ENCODE measurements around the gene CAMKV. TPM values are rescaled to one million over a fixed set of nuclear protein-coding genes. Genes with fewer than 3 reads are reported as not detected.

Gene CAMKV
- total RNA-seq, 2 experiments from 2014 or later = 0.28 TPM; not detected in 1

DNA sequence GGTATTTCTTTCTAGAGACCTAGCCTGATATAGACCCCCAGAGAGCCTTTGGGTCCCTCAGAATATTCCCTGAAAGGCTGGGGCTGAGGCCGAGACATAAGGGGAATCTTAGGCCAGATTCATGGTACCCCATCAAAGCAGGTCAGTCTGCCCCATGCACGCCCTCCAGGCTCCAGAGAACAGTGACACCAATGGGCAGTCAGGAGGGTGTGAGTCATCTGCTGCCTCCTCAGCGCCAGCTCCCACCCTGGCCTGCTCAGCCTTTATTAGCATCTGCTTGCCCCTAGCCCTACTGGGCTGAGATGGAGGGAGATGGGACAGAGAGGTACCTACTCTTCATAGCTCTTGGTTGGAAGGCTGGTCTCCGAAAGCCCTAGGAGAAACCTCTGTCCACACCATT is 14.3 kb upstream of the CAMKV start:
- Histone ChIP-seq H3K36me3 (ENCODE audit: insufficient read depth, low read length) (no peaks in the 10 kb centered on the region), H3K27ac (ENCODE audit: low read depth in 1 of 2, low read length in 2 of 2) (no peak overlapping the region), H3K27me3 (ENCODE audit: control insufficient read depth in 1 of 2, insufficient read depth in 2 of 2, low read length in 2 of 2) (no peaks in the 10 kb centered on the region), H3K9me3 (ENCODE audit: control insufficient read depth in 1 of 2, insufficient read depth in 1 of 2, low read length in 2 of 2) (no peaks in the 10 kb centered on the region), H3K4me3 (ENCODE audit: low read length) (no peak overlapping the region), H3K4me1 (ENCODE audit: insufficient read depth, low read length) (no peaks in the 10 kb centered on the region)
- Mint-ChIP-seq H3K27me3 (no peaks in the 10 kb centered on the region), H3K4me3 (no peak overlapping the region), H3K27ac (no peak overlapping the region), H3K9me3 (no peaks in the 10 kb centered on the region), H3K4me1 (ENCODE audit: low read depth) (no peaks in the 10 kb centered on the region), H3K36me3 (ENCODE audit: low read depth) (no peaks in the 10 kb centered on the region)
- DNase-seq (no peak), ATAC-seq (ENCODE audit: poor library complexity) (no peak)
- CTCF ChIA-PET = no interaction called here
- POLR2A ChIA-PET = no interaction called here
- intact Hi-C loops (cut with DNase I, micrococcal nuclease) = no loop called here
- TF ChIP-seq, protein P1, sequence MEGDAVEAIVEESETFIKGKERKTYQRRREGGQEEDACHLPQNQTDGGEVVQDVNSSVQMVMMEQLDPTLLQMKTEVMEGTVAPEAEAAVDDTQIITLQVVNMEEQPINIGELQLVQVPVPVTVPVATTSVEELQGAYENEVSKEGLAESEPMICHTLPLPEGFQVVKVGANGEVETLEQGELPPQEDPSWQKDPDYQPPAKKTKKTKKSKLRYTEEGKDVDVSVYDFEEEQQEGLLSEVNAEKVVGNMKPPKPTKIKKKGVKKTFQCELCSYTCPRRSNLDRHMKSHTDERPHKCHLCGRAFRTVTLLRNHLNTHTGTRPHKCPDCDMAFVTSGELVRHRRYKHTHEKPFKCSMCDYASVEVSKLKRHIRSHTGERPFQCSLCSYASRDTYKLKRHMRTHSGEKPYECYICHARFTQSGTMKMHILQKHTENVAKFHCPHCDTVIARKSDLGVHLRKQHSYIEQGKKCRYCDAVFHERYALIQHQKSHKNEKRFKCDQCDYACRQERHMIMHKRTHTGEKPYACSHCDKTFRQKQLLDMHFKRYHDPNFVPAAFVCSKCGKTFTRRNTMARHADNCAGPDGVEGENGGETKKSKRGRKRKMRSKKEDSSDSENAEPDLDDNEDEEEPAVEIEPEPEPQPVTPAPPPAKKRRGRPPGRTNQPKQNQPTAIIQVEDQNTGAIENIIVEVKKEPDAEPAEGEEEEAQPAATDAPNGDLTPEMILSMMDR (IDR thresholded peaks at IDR 0.05) = no peak

DNA sequence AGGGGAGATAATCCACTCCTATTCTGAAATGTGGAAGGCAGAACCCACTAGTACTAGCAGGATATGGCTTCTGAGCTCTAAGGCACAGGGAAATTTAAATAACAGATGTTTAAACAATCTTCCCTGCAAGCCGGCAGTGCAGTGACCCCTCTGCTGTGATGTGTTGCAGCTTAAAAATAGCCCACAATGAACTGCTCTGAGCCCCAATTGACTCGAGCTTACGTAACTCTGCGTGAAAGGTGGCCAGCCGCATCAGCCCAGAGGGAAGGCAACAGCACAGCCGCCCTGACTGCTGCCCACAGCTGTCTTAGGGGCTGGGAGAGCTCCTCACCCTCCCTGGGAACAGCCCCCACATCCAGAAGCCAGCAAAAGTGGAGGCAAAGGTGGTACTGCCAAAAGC is 12.5 kb upstream of the CAMKV start:
- DNase-seq = no peak
- H3K36me3 Mint-ChIP-seq (ENCODE audit: low read depth) = no peaks in the 10 kb centered on the region
- TF ChIP-seq, protein P1 (IDR thresholded peaks at IDR 0.05) = no peak
- H3K9me3 ChIP-seq (ENCODE audit: control insufficient read depth in 1 of 2, insufficient read depth in 1 of 2, low read length in 2 of 2) = no peaks in the 10 kb centered on the region
- no peaks in the 10 kb centered on the region for H3K4me1 Mint-ChIP-seq (ENCODE audit: low read depth)
- POLR2A ChIA-PET = no interaction called here
- H3K27ac ChIP-seq (ENCODE audit: low read depth in 1 of 2, low read length in 2 of 2) = no peak overlapping the region
- no peaks in the 10 kb centered on the region for H3K9me3 Mint-ChIP-seq
- H3K4me3 ChIP-seq (ENCODE audit: low read length) = no peak overlapping the region
- H3K4me3 Mint-ChIP-seq = no peak overlapping the region
- CTCF ChIA-PET = no interaction called here
- H3K27me3 Mint-ChIP-seq = no peaks in the 10 kb centered on the region
- no peak for ATAC-seq (ENCODE audit: poor library complexity)
- no peaks in the 10 kb centered on the region for H3K27me3 ChIP-seq (ENCODE audit: control insufficient read depth in 1 of 2, insufficient read depth in 2 of 2, low read length in 2 of 2)
- intact Hi-C loops (cut with DNase I, micrococcal nuclease) = no loop called here
- no peak overlapping the region for H3K27ac Mint-ChIP-seq
- H3K36me3 ChIP-seq (ENCODE audit: insufficient read depth, low read length) = no peaks in the 10 kb centered on the region
- H3K4me1 ChIP-seq (ENCODE audit: insufficient read depth, low read length) = no peaks in the 10 kb centered on the region

DNA sequence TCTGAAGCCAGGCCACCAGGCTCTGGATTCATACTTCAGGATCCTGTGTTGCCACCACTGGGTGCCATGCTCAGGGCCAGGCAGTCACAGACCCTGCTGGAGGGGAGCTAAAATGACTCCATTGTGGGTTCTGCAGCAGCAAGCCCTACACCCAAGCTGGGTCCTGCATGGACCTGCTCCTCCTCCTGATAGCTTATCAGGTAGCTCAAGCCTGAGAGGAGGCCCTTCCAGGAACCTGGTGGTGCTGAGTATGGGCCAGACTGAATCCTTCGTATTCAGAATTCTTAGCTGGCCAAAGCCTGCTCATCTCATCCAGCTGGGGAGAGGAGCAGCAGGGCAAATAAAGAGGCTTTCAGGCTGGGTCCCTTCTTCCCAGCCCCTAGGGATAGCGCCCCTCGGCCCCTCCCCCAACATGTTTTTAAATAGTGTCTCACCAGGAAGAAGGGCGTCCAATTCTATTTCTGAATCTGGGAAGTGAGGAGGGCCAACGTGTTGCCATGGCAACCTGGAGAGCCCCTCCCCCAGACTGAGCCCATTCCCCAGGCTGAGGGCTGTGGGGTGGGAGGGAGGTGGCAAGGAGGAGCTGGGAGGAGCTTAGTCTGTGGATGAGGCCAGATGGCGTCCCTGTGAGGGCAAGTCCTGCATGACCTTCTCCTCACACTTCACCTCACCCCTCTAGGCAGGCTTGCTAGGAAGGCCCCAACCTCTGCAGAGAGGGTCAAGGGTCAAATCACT is 11.0 kb upstream of the CAMKV start:
- Mint-ChIP-seq H3K27ac (no peak overlapping the region), H3K4me1 (ENCODE audit: low read depth) (no peaks in the 10 kb centered on the region), H3K27me3 (no peaks in the 10 kb centered on the region), H3K4me3 (no peak overlapping the region), H3K9me3 (no peaks in the 10 kb centered on the region), H3K36me3 (ENCODE audit: low read depth) (no peaks in the 10 kb centered on the region)
- DNase-seq = no peak
- intact Hi-C loops (cut with DNase I, micrococcal nuclease) = no loop called here
- no peaks in the 10 kb centered on the region for H3K27me3 ChIP-seq (ENCODE audit: control insufficient read depth in 1 of 2, insufficient read depth in 2 of 2, low read length in 2 of 2)
- no peaks in the 10 kb centered on the region for H3K9me3 ChIP-seq (ENCODE audit: control insufficient read depth in 1 of 2, insufficient read depth in 1 of 2, low read length in 2 of 2)
- CTCF ChIA-PET = interaction anchor here (0.6 kb wide), 1 partner anchor 68 kb away, joined by 3 read pairs; no protein-coding TSS in a partner anchor
- TF ChIP-seq, protein P1 (IDR thresholded peaks at IDR 0.05) = no peak
- POLR2A ChIA-PET = no interaction called here
- no peak for ATAC-seq (ENCODE audit: poor library complexity)
- H3K4me3 ChIP-seq (ENCODE audit: low read length) = no peak overlapping the region
- no peaks in the 10 kb centered on the region for H3K36me3 ChIP-seq (ENCODE audit: insufficient read depth, low read length)
- no peaks in the 10 kb centered on the region for H3K4me1 ChIP-seq (ENCODE audit: insufficient read depth, low read length)
- no peak overlapping the region for H3K27ac ChIP-seq (ENCODE audit: low read depth in 1 of 2, low read length in 2 of 2)

Data from CD4-positive, alpha-beta T cell (primary cell).